Mesenchymal stem cell (in vitro differentiated cells and primary cell): ENCODE measurements around the gene PIF1.
A peak's percentile ranks its signal among the peaks of the same experiment; 100 is the strongest.

Experiments used
- DNase-seq: peaks from one replicate; pipeline ENCODE4 v3.0.0-alpha.2; 2013
- H2AFZ ChIP-seq: one replicate; pipeline ENCODE4 v1.6.1; 2013; ENCODE audit warnings: low read depth, mild to moderate bottlenecking, control low read depth, inconsistent platforms, low read length, moderate library complexity
- H2AK5ac ChIP-seq: 2 replicates; pipeline ENCODE4 v1.6.1; 2013; ENCODE audit warnings: low read length, moderate library complexity, mild to moderate bottlenecking, inconsistent platforms; ENCODE audit not compliant: severe bottlenecking
- H2BK120ac ChIP-seq: one replicate; pipeline ENCODE4 v1.6.1; 2013; ENCODE audit warnings: low read depth, mild to moderate bottlenecking, inconsistent platforms, low read length, moderate library complexity
- H2BK12ac ChIP-seq, 2 experiments: one replicate each; pipeline ENCODE4 v1.6.1; 2013; ENCODE audit warnings: inconsistent platforms in 2 of 2, low read length in 2 of 2, mild to moderate bottlenecking in 2 of 2, moderate library complexity in 2 of 2, control low read depth in 1 of 2
- H2BK15ac ChIP-seq: one replicate; pipeline ENCODE4 v1.6.1; 2013; ENCODE audit warnings: mild to moderate bottlenecking, low read depth, inconsistent platforms; ENCODE audit not compliant: poor library complexity, severe bottlenecking
- H2BK5ac ChIP-seq: 2 replicates; pipeline ENCODE4 v1.6.1; 2013; ENCODE audit warnings: low read depth, mild to moderate bottlenecking, low read length, control low read depth, inconsistent platforms; ENCODE audit not compliant: poor library complexity, severe bottlenecking
- H3K14ac ChIP-seq, 2 experiments: one replicate each; pipeline ENCODE4 v1.6.1; 2013; ENCODE audit warnings: inconsistent platforms in 2 of 2, low read length in 2 of 2, control low read depth in 1 of 2, mild to moderate bottlenecking in 1 of 2, moderate library complexity in 1 of 2
- H3K18ac ChIP-seq, 2 experiments: one replicate each; pipeline ENCODE4 v1.6.1; 2013; ENCODE audit warnings: inconsistent platforms in 2 of 2, low read length in 2 of 2, control low read depth in 1 of 2, low read depth in 1 of 2, mild to moderate bottlenecking in 1 of 2
- H3K23ac ChIP-seq, 2 experiments: one replicate each; pipeline ENCODE4 v1.6.1; 2013; ENCODE audit warnings: inconsistent platforms in 2 of 2, low read length in 2 of 2, mild to moderate bottlenecking in 2 of 2, moderate library complexity in 2 of 2, control low read depth in 1 of 2
- H3K27ac ChIP-seq: 2 replicates; pipeline ENCODE4 v1.5.1; 2013; ENCODE audit warnings: mild to moderate bottlenecking, moderate library complexity, low read length, control low read depth, inconsistent platforms; ENCODE audit not compliant: poor library complexity, severe bottlenecking
- H3K27me3 ChIP-seq, 2 experiments: 2 replicates each; pipeline versions ENCODE4 v1.6.1 to v1.7.0; 2013; ENCODE audit warnings: low read length in 2 of 2, mild to moderate bottlenecking in 2 of 2, moderate library complexity in 2 of 2, control low read depth in 1 of 2, inconsistent platforms in 1 of 2; ENCODE audit not compliant: control insufficient read depth in 1 of 2, insufficient read depth in 1 of 2
- H3K36me3 ChIP-seq, 2 experiments: 2 replicates each; pipeline versions ENCODE4 v1.6.1 to v1.7.0; 2013; ENCODE audit warnings: low read length in 2 of 2, control low read depth in 1 of 2, inconsistent platforms in 1 of 2, low read depth in 1 of 2, mild to moderate bottlenecking in 1 of 2; ENCODE audit not compliant: insufficient read depth in 2 of 2, control insufficient read depth in 1 of 2
- H3K4ac ChIP-seq, 2 experiments: one replicate each; pipeline ENCODE4 v1.6.1; 2013; ENCODE audit warnings: inconsistent platforms in 2 of 2, low read length in 2 of 2, mild to moderate bottlenecking in 2 of 2, moderate library complexity in 2 of 2, control low read depth in 1 of 2, low read depth in 1 of 2
- H3K4me1 ChIP-seq: 2 replicates; pipeline ENCODE4 v1.6.1; 2013; ENCODE audit warnings: low read depth, low read length, control low read depth; ENCODE audit not compliant: control insufficient read depth, insufficient read depth
- H3K4me2 ChIP-seq: 2 replicates; pipeline ENCODE4 v1.6.1; 2013; ENCODE audit warnings: low read length, mild to moderate bottlenecking, inconsistent platforms; ENCODE audit not compliant: poor library complexity, severe bottlenecking
- H3K4me3 ChIP-seq, 2 experiments: 2 replicates each; pipeline versions ENCODE4 v1.5.1 to v1.7.0; 2013; ENCODE audit warnings: low read length in 2 of 2, mild to moderate bottlenecking in 2 of 2, control low read depth in 1 of 2, low read depth in 1 of 2; ENCODE audit not compliant: insufficient read depth in 1 of 2
- H3K79me1 ChIP-seq: replicated peaks from 2 replicates; pipeline ENCODE4 v1.6.1; 2013; ENCODE audit warnings: mild to moderate bottlenecking, control low read depth, low read length, inconsistent platforms; ENCODE audit not compliant: poor library complexity, severe bottlenecking
- H3K9ac ChIP-seq: 2 replicates; pipeline ENCODE4 v1.7.0; 2013; ENCODE audit warnings: mild to moderate bottlenecking, low read length, moderate library complexity
- H3K9me3 ChIP-seq: 2 replicates; pipeline ENCODE4 v1.7.0; 2013; ENCODE audit warnings: mild to moderate bottlenecking, low read length; ENCODE audit not compliant: control insufficient read depth
- H4K8ac ChIP-seq: one replicate; pipeline ENCODE4 v1.6.1; 2013; ENCODE audit warnings: inconsistent platforms, mild to moderate bottlenecking, low read length, moderate library complexity
- H4K91ac ChIP-seq: one replicate; pipeline ENCODE4 v1.6.1; 2013; ENCODE audit warnings: mild to moderate bottlenecking, low read length, inconsistent platforms
- WGBS: methylation state at CpG from one replicate; pipeline ENCODE4 v1.1.7; 2013; ENCODE audit warnings: mixed read lengths; 5-methylcytosine and 5-hydroxymethylcytosine counted together

PIF1 gene

DNA sequence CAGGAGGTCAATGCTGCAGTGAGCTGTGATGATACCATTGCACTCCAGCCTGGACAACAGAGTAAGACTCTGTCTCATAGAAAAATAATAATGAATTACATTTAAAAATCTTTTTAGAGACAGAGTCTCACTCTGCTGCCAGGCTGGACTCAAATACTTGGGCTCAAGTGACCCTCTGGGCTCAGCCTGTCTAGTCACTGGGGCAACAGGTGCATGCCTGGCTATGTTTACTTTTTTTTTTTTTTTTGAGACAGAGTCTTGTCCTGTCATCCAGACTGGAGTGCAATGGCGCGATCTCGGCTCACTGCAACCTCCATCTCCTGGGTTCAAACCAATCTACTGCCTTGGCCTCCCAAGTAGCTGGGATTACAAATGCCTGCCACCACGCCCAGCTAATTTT, 8.2 kb upstream of the PIF1 start:
- no peak overlapping the region for H3K4ac ChIP-seq
- H3K4me3 ChIP-seq: no peak overlapping the region
- no peak overlapping the region for H3K9ac ChIP-seq
- H3K18ac ChIP-seq: no peak overlapping the region
- H4K8ac ChIP-seq: no peak overlapping the region
- 94% methylated on average over 4 of the region's 4 CpGs for WGBS
- H3K36me3 ChIP-seq: no peaks in the 10 kb centered on the region
- H3K27ac ChIP-seq: no peak overlapping the region
- no peak overlapping the region for H2BK120ac ChIP-seq
- no peak overlapping the region for H4K91ac ChIP-seq
- no peak overlapping the region for H3K23ac ChIP-seq
- no peak overlapping the region for H2BK12ac ChIP-seq
- peaks cover 1% of the 10 kb centered on the region for H3K4me1 ChIP-seq
- no peak overlapping the region for H3K4me2 ChIP-seq
- H3K9me3 ChIP-seq: no peaks in the 10 kb centered on the region
- H2AK5ac ChIP-seq: no peak overlapping the region
- H2BK15ac ChIP-seq: no peak overlapping the region
- no peak overlapping the region for H2AFZ ChIP-seq
- H2BK5ac ChIP-seq: no peak overlapping the region
- H3K14ac ChIP-seq: no peak overlapping the region
- no peak for DNase-seq
- H3K79me1 ChIP-seq: no peaks in the 10 kb centered on the region
- no peaks in the 10 kb centered on the region for H3K27me3 ChIP-seq

DNA sequence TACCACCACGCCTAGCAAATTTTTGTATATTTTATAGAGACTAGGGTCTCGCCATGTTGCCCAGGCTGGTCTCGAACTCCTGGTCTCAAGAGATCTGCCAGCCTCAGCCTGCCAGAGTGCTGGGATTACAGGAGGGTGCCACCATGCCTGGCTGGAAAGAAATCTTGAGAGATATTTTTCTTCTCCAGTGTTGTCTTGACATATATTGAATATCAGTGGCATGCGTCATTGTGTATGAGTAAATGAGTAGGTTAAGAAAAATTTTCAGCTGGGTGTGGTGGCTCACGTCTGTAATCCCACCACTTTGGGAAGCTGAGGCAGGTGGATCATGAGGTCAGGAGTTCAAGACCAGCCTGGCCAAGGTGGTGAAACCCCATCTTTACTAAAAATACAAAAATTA, 3.5 kb upstream of the PIF1 start:
- H3K14ac ChIP-seq: no peak overlapping the region
- H3K36me3 ChIP-seq: no peaks in the 10 kb centered on the region
- H4K91ac ChIP-seq: no peak overlapping the region
- no peak overlapping the region for H3K4me2 ChIP-seq
- peaks cover 14% of the 10 kb centered on the region for H3K4me1 ChIP-seq
- H2AFZ ChIP-seq: no peak overlapping the region
- no peaks in the 10 kb centered on the region for H3K79me1 ChIP-seq
- H2BK120ac ChIP-seq: no peak overlapping the region
- no peaks in the 10 kb centered on the region for H3K9me3 ChIP-seq
- no peak overlapping the region for H2BK5ac ChIP-seq
- no peak overlapping the region for H3K4me3 ChIP-seq
- H3K23ac ChIP-seq: no peak overlapping the region
- H3K18ac ChIP-seq: no peak overlapping the region
- H3K4ac ChIP-seq: no peak overlapping the region
- no peaks in the 10 kb centered on the region for H3K27me3 ChIP-seq
- no peak overlapping the region for H2BK15ac ChIP-seq
- no peak overlapping the region for H2AK5ac ChIP-seq
- DNase-seq: no peak
- H4K8ac ChIP-seq: no peak overlapping the region
- H3K27ac ChIP-seq: no peak overlapping the region
- 81% methylated on average over 5 of the region's 5 CpGs for WGBS
- H3K9ac ChIP-seq: no peak overlapping the region
- H2BK12ac ChIP-seq: no peak overlapping the region

GRCh38 chr15:64824929-64825430, 467 bp downstream of the PIF1 start:
- H2AFZ ChIP-seq: no peak overlapping the region
- peaks cover 2% of the 10 kb centered on the region for H3K79me1 ChIP-seq
- peak overlapping the region in 1 of 2 experiments; percentile 11 for H3K14ac ChIP-seq
- H2BK5ac ChIP-seq: no peak overlapping the region
- peak overlapping the region; percentile 55 for H3K9ac ChIP-seq
- peak overlapping the region; percentile 42 to 84 for H3K4me3 ChIP-seq
- H2BK15ac ChIP-seq: no peak overlapping the region
- no peak overlapping the region for H3K27ac ChIP-seq
- no peak overlapping the region for H2BK120ac ChIP-seq
- H2AK5ac ChIP-seq: no peak overlapping the region
- no peak overlapping the region for H3K23ac ChIP-seq
- H3K4me1 ChIP-seq: peaks cover 19% of the 10 kb centered on the region
- DNase-seq: no peak
- H3K27me3 ChIP-seq: no peaks in the 10 kb centered on the region
- no peaks in the 10 kb centered on the region for H3K9me3 ChIP-seq
- H2BK12ac ChIP-seq: no peak overlapping the region
- peak overlapping the region; percentile 88 for H3K4me2 ChIP-seq
- H4K91ac ChIP-seq: no peak overlapping the region
- no peak overlapping the region for H3K4ac ChIP-seq
- no peak overlapping the region for H4K8ac ChIP-seq
- WGBS: under 1% methylated on average over 17 of the region's 17 CpGs
- peaks cover 8 to 10% of the 10 kb centered on the region in 2 experiments for H3K36me3 ChIP-seq
- H3K18ac ChIP-seq: peak overlapping the region in 1 of 2 experiments; percentile 54

DNA sequence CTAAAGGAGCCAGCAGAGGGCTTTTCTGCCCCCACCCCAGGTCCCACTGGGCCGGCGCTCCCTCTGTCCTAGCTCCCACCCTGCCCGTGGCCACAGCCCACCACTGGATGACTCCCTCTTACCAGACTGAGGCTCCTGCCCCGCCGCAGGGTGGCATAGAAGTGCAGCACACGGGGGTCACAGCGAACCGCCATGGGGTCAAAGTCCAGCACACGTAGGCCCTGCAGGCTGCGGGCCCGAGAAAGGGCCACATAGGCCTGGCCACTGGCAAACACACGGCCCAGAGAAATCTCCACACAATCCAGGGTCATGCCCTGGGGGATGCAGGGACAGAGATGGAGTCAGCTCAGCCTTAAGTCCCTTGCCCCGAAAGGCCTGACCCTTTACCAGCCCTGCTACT, 9.0 kb downstream of the PIF1 start:
- WGBS: 97% methylated on average over 12 of the region's 13 CpGs
- Histone ChIP-seq H3K4ac (no peak overlapping the region), H3K14ac (no peak overlapping the region), H3K9ac (no peak overlapping the region), H3K23ac (no peak overlapping the region), H3K27me3 (no peaks in the 10 kb centered on the region), H2BK12ac (no peak overlapping the region), H2BK120ac (no peak overlapping the region), H3K18ac (no peak overlapping the region), H3K27ac (no peak overlapping the region), H3K9me3 (no peaks in the 10 kb centered on the region), H2AK5ac (no peak overlapping the region), H3K4me1 (peaks cover 3% of the 10 kb centered on the region), H3K4me3 (no peak overlapping the region), H3K79me1 (no peaks in the 10 kb centered on the region), H3K4me2 (no peak overlapping the region), H2AFZ (no peak overlapping the region), H4K8ac (no peak overlapping the region), H4K91ac (no peak overlapping the region), H2BK15ac (peak overlapping the region; percentile 12), H2BK5ac (no peak overlapping the region), H3K36me3 (peaks cover 17 to 30% of the 10 kb centered on the region in 2 experiments)
- no peak for DNase-seq
